H1 (cell line): ENCODE results near the gene CASP3. TPM values are rescaled to one million over a fixed set of nuclear protein-coding genes. Genes with fewer than 3 reads are reported as not detected.

Source experiments
- BACH1 ChIP-seq: IDR thresholded peaks from 2 replicates; pipeline ENCODE4 v1.6.1; 2012; ENCODE audit warnings: low read length, improper control_type of control experiment
- CREB1 ChIP-seq: IDR thresholded peaks from 2 replicates; pipeline ENCODE4 v1.6.1; 2012; ENCODE audit warnings: inconsistent platforms
- EGR1 ChIP-seq: IDR thresholded peaks from 2 replicates; pipeline ENCODE4 v1.6.1; 2011; ENCODE audit warnings: low read depth, low read length, borderline replicate concordance
- KDM4A ChIP-seq: IDR thresholded peaks from one replicate; pipeline ENCODE4 v1.7.1; 2012; ENCODE audit warnings: low read depth, mild to moderate bottlenecking, moderate library complexity, low read length, inconsistent platforms; ENCODE audit not compliant: severe bottlenecking
- POU5F1 ChIP-seq: IDR thresholded peaks from 2 replicates; pipeline ENCODE4 v1.6.1; 2011; ENCODE audit warnings: low read depth, mild to moderate bottlenecking, low read length, moderate library complexity
- SAP30 ChIP-seq: fragments of 300-600 bp; sonication (generic); IDR thresholded peaks from 2 replicates; pipeline ENCODE4 v1.7.1; 2012; ENCODE audit warnings: low read length, moderate library complexity, mild to moderate bottlenecking, inconsistent platforms; ENCODE audit not compliant: insufficient read depth, insufficient replicate concordance
- SUZ12 ChIP-seq: fragments of 200-600 bp; sonication (generic); IDR thresholded peaks from 2 replicates; pipeline ENCODE4 v1.6.1; 2012; ENCODE audit warnings: mild to moderate bottlenecking, inconsistent platforms, low read length, moderate library complexity, mixed read lengths
- TBP ChIP-seq: IDR thresholded peaks from 2 replicates; pipeline ENCODE4 v1.6.1; 2011; ENCODE audit warnings: low read depth, low read length, improper control_type of control experiment
- polyA plus RNA-seq, 7 experiments: library from polyadenylated mRNA; depleted of rRNA in 3 of 7; stranded (reverse) in 5 of 7; unstranded in 2 of 7; fragments of >200 nt in 5 of 7; fragments of 200-250 nt in 2 of 7; gene quantifications; 1 replicate in 5 of 7; 2 replicates in 1 of 7; 4 replicates in 1 of 7; pipeline versions ENCODE4 v1.2.1 to v1.2.3, GENCODE V29; 2011 to 2013; ENCODE audit warnings: missing spikeins in 2 of 7, mixed read lengths in 2 of 7
- total RNA-seq: library from RNA; stranded (reverse); fragmentation: NEBNext Ultra II Directional; extraction: Animal tissue kit (Norgen Biotek cat#: 25700); gene quantifications from 2 replicates; pipeline ENCODE4 v1.2.1, GENCODE V29; 2021

The CASP3 gene
- total and polyA plus RNA-seq, 2 of the 8 experiments (the other 6 are each of a cell fraction or from before 2014, with no cell fraction given): 27.8 to 82.5 TPM

DNA sequence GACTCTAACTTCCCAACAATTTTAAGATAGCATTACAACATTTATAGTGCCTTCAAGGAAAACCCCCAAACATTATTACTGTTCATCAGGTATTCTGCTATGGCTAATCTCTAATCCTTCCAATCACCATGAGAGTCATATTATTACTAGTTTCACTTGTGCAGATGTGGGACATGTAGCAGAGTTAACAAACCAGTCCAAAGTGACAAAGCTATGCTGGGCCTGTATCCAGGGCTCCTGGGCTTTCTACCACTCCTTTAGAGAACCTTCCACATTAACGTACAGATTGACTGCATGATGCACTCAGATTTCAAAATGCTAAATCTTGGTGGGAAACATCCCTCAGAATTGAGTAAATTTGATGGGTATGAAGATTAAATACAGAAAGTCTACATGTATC is 16.4 kb downstream of the CASP3 start (continued):
- no peak for TF ChIP-seq SUZ12
- TF ChIP-seq SAP30: no peak
- TF ChIP-seq BACH1: no peak
- no peak for TF ChIP-seq KDM4A
- TF ChIP-seq CREB1: no peak
- TF ChIP-seq TBP: no peak
- no peak for TF ChIP-seq POU5F1
- no peak for TF ChIP-seq EGR1
